Smooth muscle cell of the umbilical artery (primary cell): ENCODE data around the gene GPR150. TPM values are rescaled to one million over a fixed set of nuclear protein-coding genes. Genes with fewer than 3 reads are reported as not detected.

ENCODE experiments used
- total RNA-seq: library from RNA; depleted of rRNA; stranded (reverse); fragments of >200 nt; gene quantifications from 2 replicates; pipeline ENCODE4 v1.2.3, GENCODE V29; 2014

Gene GPR150
- total RNA-seq, result under 0.01 and 0.28 TPM in 2 replicates

DNA sequence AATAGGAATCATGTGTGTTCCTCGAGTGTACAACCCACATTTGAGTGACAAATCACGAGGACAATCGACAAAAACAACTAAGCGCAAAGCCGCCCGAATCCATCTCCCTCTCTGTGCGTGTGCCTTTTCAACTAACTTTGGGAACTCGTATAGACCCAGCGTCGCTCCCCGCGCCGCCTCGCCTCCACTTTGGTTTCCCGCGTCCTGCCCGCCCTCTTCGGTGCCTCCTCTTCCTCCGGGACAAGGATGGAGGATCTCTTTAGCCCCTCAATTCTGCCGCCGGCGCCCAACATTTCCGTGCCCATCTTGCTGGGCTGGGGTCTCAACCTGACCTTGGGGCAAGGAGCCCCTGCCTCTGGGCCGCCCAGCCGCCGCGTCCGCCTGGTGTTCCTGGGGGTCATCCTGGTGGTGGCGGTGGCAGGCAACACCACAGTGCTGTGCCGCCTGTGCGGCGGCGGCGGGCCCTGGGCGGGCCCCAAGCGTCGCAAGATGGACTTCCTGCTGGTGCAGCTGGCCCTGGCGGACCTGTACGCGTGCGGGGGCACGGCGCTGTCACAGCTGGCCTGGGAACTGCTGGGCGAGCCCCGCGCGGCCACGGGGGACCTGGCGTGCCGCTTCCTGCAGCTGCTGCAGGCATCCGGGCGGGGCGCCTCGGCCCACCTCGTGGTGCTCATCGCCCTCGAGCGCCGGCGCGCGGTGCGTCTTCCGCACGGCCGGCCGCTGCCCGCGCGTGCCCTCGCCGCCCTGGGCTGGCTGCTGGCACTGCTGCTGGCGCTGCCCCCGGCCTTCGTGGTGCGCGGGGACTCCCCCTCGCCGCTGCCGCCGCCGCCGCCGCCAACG, at the start of gene GPR150:
Gene GPR150, plus strand, starts transcription at position 58 of the 840 bp plus-strand sequence. Its CDS starts 189 bp downstream, at position 247.

DNA sequence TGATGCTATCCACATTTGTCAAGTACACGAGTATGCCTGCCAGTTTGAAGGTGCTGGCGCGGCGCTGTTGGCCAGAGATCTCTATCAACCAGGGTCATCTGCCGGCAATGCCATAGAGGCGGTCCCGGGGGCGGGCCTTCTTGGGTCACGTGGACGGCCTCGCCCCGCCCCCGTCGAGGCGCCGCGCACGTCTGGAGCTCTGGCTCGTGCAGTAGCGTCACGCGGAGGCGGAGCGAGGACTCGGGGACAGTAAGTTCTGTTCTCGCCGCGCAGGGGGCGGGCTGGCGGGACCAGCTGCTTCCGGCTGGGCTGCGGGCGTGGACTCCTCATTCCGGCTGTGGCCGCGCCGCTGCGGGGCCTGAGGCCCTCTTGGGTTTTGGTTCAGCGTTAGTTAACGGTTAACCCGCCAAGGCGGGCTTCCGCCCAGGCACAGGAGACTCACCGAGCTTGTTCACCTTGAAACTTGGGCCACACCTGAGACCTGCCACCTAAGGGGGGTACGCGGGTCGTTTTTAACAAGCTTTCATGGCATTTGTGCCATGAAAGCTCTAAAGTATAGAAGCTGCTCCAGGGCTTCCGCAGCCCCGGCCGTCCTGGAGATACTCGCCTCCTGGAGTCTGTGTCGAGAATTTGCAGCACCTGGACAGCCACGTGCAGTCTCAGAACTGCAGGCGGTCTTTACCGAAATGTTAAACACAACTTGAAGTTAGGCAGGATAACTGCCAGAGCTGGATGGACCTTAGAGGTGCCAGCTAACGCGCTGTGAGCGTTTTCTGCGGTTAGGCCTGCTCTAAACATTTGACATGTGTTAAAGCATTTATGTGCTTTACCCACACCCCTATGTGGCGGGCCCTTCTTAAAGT, 26.9 kb downstream of the GPR150 start, which contains the start of gene RFESD:
Gene RFESD, plus strand, starts transcription at position 209 of the 863 bp plus-strand sequence. CDS start 5,495 bp downstream, outside the sequence.

Other genes with a start within 250 kb of the GPR150 start
- not detected in 2 replicates for gene FAM81B, start 228.7 kb upstream of the GPR150 start, total RNA-seq
- gene SKIC3, start 65.1 kb upstream of the GPR150 start, total RNA-seq, result 198 and 214 TPM in 2 replicates
- gene ARSK, start 65.0 kb upstream of the GPR150 start, total RNA-seq, result 13.4 and 24.2 TPM in 2 replicates
- gene RFESD, start 26.7 kb downstream of the GPR150 start, total RNA-seq, result 0.59 and 1.7 TPM in 2 replicates
- 0.30 and 0.46 TPM in 2 replicates for gene SPATA9, start 62.9 kb downstream of the GPR150 start, total RNA-seq
- 256 and 273 TPM in 2 replicates for gene RHOBTB3, start 111.2 kb downstream of the GPR150 start, total RNA-seq
- 27.0 and 39.1 TPM in 2 replicates for gene GLRX, start 202.6 kb downstream of the GPR150 start, total RNA-seq